ENCODE results near the gene SCUBE1. TPM values are rescaled to one million over a fixed set of nuclear protein-coding genes. Genes with fewer than 3 reads are reported as not detected.

The SCUBE1 gene
- total and polyA plus RNA-seq, 4 donors: 0.88 to 18.7 (median 3.5) TPM

DNA sequence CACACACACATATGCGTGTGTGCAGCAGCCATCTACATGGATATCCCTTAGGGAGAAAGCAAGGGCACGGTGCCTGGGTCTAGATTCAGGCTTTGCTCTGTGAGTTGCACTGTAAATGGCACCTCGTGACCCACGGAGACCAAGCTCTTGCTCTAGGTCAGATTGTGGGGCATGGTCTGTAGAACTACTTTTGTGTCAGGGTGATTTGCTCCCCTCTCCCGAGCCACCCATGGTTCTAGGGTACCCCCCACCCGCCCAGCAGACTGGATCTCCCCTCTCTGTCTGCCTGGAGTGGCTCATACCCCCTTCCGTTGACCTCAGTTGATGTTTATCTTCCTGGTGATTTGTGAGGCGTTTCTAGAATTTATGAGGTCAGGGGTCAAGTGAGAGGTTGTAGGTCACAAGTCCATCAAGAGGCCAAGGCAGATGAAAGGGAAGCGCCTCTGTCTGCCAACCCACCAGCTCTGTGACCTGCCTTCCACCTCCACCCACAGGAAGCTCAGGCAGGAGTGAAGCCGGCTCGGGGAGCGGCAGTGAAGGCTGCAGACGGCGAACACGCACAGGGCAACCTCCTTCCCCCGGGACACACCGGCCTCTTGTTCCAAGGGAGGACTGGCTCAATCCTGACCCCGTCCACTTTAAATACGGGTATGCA lies 80.1 kb downstream of the SCUBE1 start:
- Histone ChIP-seq H3K9me3 (ENCODE audit: control insufficient read depth, low read length) (no peaks in the 10 kb centered on the region), H3K36me3 (ENCODE audit: control insufficient read depth in 1 of 2, insufficient read depth in 2 of 2, low read length in 1 of 2) (no peaks in the 10 kb centered on the region), H3K4me3 (ENCODE audit: low read length in 2 of 2) (no peak overlapping the region), H3K27me3 (ENCODE audit: control insufficient read depth in 1 of 2, insufficient read depth in 2 of 2, low read length in 1 of 2) (no peaks in the 10 kb centered on the region), H3K4me1 (ENCODE audit: control insufficient read depth in 1 of 2, insufficient read depth in 2 of 2, low read length in 2 of 2) (no peaks in the 10 kb centered on the region), H3K27ac (ENCODE audit: low read depth in 1 of 2, low read length in 2 of 2) (no peak overlapping the region)
- no peak for DNase-seq
- ATAC-seq (ENCODE audit: low FRiP score): no peak
- WGBS, 2 donors: 46 to 51% methylated on average over 19 of the region's 19 CpGs
- intact Hi-C loops (cut with DNase I): no loop called here

DNA sequence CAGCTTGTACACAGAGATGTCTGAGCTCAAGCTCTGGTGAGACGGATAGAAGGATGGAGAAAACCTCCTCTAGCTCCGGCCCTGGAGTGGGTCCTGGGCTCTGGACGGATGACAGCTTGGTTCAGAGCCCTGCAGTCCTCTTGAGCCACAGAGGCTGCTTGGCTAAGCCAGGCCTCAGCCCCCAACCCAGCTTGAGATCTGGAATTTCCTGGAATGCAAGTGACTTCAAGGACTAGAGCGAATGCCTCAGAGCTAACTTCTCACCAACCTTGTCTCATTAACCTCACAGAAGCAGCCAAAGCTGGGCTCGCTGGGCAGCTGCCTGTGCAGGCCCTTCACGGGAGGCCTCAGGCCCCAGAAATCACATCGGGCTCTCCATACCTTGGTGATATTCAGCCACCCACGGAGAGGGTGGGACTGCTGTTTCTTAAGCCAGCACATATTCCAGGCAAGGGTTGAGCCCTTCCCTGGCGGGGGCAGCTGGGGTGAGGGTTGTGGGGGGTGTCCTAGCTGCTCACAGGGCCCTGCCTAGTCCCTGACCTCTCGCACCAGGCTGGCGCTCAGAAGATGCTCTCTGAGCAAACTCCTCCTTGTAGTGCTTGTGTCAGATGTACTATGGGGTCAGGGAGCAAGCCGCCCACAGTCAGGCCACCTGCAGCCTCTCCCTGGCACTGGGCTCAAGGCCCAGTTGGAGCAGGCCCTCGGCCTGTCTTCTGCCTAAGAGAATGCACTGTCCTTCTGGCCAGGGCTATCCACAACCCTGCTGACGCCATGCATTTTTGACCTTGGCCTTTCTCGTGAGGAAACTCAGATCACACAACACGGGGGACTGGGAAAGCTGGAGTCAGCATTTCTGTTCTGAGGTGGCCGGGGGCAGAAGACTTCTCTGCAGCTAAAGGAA lies 82.6 kb downstream of the SCUBE1 start:
- Histone ChIP-seq H3K9me3 (ENCODE audit: control insufficient read depth, low read length) (no peaks in the 10 kb centered on the region), H3K36me3 (ENCODE audit: control insufficient read depth in 1 of 2, insufficient read depth in 2 of 2, low read length in 1 of 2) (no peaks in the 10 kb centered on the region), H3K27me3 (ENCODE audit: control insufficient read depth in 1 of 2, insufficient read depth in 2 of 2, low read length in 1 of 2) (no peaks in the 10 kb centered on the region), H3K4me3 (ENCODE audit: low read length in 2 of 2) (no peak overlapping the region), H3K4me1 (ENCODE audit: control insufficient read depth in 1 of 2, insufficient read depth in 2 of 2, low read length in 2 of 2) (no peaks in the 10 kb centered on the region), H3K27ac (ENCODE audit: low read depth in 1 of 2, low read length in 2 of 2) (no peak overlapping the region)
- intact Hi-C loops (cut with DNase I): no loop called here
- no peak for ATAC-seq (ENCODE audit: low FRiP score)
- WGBS, 2 donors: 85 to 89% methylated on average over 17 of the region's 17 CpGs
- DNase-seq: no peak

DNA sequence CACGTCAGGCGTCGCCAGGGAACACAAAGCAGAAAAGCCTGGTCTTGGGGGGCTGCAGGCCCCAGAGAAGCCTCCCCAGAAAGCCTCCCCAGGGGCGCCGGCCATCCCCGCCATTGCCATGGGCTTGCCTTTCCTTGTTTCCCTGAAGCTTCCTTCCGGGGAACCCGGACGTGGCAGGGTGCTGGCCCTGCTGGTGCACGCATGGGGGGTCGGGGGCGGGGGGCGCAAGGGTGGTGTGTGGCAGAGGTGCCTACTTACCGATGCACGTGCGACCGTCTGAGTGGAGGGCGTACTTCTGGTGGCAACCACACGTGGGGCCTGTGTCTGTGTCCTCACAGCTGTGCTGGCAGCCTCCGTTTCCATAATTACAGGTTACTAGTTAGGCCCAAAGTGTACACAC lies 85.2 kb downstream of the SCUBE1 start:
- intact Hi-C loops (cut with DNase I): no loop called here
- DNase-seq (no peak), ATAC-seq (ENCODE audit: low FRiP score) (no peak)
- WGBS, 2 donors: 92 to 95% methylated on average over 20 of the region's 20 CpGs
- no peaks in the 10 kb centered on the region for H3K36me3 ChIP-seq (ENCODE audit: control insufficient read depth in 1 of 2, insufficient read depth in 2 of 2, low read length in 1 of 2)
- H3K27me3 ChIP-seq (ENCODE audit: control insufficient read depth in 1 of 2, insufficient read depth in 2 of 2, low read length in 1 of 2): no peaks in the 10 kb centered on the region
- no peak overlapping the region for H3K27ac ChIP-seq (ENCODE audit: low read depth in 1 of 2, low read length in 2 of 2)
- H3K4me3 ChIP-seq (ENCODE audit: low read length in 2 of 2): no peak overlapping the region
- H3K9me3 ChIP-seq (ENCODE audit: control insufficient read depth, low read length): no peaks in the 10 kb centered on the region
- H3K4me1 ChIP-seq (ENCODE audit: control insufficient read depth in 1 of 2, insufficient read depth in 2 of 2, low read length in 2 of 2): no peaks in the 10 kb centered on the region

DNA sequence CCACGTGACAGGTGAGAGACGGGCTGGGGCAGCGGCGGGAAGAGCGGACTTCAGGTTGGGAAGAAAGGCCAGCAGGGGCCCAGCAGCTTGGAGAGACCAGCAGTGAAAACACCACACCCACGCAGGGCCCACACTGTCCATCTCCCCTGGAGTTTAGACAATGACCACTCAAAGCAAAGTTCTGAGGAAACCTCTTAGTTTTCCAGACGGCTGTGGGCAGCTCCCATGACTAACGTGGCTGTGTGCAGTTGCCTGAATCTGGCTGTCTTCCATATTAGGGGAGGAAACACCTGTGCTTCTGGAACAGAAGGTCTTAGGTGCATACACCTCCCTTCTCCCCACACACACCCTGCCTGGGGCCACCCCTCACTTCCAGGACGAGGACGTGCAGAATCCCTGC lies 85.6 kb downstream of the SCUBE1 start:
- Histone ChIP-seq H3K36me3 (ENCODE audit: control insufficient read depth in 1 of 2, insufficient read depth in 2 of 2, low read length in 1 of 2) (no peaks in the 10 kb centered on the region), H3K9me3 (ENCODE audit: control insufficient read depth, low read length) (no peaks in the 10 kb centered on the region), H3K27ac (ENCODE audit: low read depth in 1 of 2, low read length in 2 of 2) (no peak overlapping the region), H3K4me3 (ENCODE audit: low read length in 2 of 2) (no peak overlapping the region), H3K27me3 (ENCODE audit: control insufficient read depth in 1 of 2, insufficient read depth in 2 of 2, low read length in 1 of 2) (no peaks in the 10 kb centered on the region), H3K4me1 (ENCODE audit: control insufficient read depth in 1 of 2, insufficient read depth in 2 of 2, low read length in 2 of 2) (no peaks in the 10 kb centered on the region)
- WGBS, 2 donors: 62% methylated on average over 10 of the region's 10 CpGs
- no peak for DNase-seq
- ATAC-seq (ENCODE audit: low FRiP score): no peak
- intact Hi-C loops (cut with DNase I): no loop called here

DNA sequence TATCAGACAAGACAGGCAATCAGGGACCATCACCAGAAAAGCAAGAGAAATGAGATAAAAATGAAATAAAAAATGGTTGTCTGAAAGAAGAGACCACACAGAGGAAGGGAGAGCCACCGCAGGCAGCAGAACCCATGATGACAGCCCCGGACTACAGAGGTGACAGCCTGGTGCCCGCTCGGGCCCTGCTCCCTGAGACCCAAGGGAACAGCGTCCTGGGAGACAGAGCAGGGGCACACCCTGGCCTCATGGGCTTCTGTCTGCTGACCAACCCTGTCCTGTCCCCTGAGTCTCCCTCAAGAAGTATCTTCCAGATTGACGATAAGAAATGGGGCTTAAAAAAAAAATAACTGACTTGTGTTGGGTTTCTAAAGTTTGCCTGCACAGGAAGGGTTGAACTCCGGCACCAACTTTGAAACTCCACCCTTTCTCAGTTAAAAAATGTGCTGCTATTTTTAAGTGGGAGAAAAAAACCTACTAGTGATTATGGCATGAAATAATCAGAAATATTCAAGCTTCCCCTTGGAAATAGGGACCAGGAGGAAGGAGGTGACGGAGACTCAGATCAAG lies 86.1 kb downstream of the SCUBE1 start:
- Histone ChIP-seq H3K9me3 (ENCODE audit: control insufficient read depth, low read length) (no peaks in the 10 kb centered on the region), H3K27me3 (ENCODE audit: control insufficient read depth in 1 of 2, insufficient read depth in 2 of 2, low read length in 1 of 2) (no peaks in the 10 kb centered on the region), H3K4me1 (ENCODE audit: control insufficient read depth in 1 of 2, insufficient read depth in 2 of 2, low read length in 2 of 2) (no peaks in the 10 kb centered on the region), H3K36me3 (ENCODE audit: control insufficient read depth in 1 of 2, insufficient read depth in 2 of 2, low read length in 1 of 2) (no peaks in the 10 kb centered on the region), H3K4me3 (ENCODE audit: low read length in 2 of 2) (no peak overlapping the region), H3K27ac (ENCODE audit: low read depth in 1 of 2, low read length in 2 of 2) (no peak overlapping the region)
- intact Hi-C loops (cut with DNase I): no loop called here
- no peak for ATAC-seq (ENCODE audit: low FRiP score)
- 56 to 57% methylated on average over 8 of the region's 8 CpGs for WGBS, 2 donors
- DNase-seq: no peak

DNA sequence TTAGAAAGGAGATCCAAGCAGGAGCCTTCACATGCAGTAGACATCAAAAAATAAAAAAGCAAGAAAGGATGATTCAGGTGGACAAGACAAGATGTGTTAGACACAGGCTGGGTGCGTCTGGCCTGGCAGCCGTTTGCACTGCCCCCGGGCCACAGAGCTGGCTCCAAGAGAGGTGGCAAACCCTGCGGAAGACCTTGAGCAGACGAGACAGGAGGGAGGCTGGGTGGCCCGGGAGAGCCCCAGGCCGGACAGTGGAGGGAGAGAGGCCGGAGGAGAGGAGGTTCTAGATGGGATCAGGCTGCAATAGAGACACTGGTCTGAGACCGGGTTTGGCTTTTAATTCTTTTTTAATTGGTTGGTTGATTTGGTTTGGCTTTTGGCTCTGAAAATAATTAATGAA lies 86.6 kb downstream of the SCUBE1 start:
- no peak for DNase-seq
- 88 to 89% methylated on average over 9 of the region's 9 CpGs for WGBS, 2 donors
- no peaks in the 10 kb centered on the region for H3K4me1 ChIP-seq (ENCODE audit: control insufficient read depth in 1 of 2, insufficient read depth in 2 of 2, low read length in 2 of 2)
- intact Hi-C loops (cut with DNase I): no loop called here
- no peaks in the 10 kb centered on the region for H3K9me3 ChIP-seq (ENCODE audit: control insufficient read depth, low read length)
- no peak overlapping the region for H3K4me3 ChIP-seq (ENCODE audit: low read length in 2 of 2)
- no peaks in the 10 kb centered on the region for H3K27me3 ChIP-seq (ENCODE audit: control insufficient read depth in 1 of 2, insufficient read depth in 2 of 2, low read length in 1 of 2)
- no peak overlapping the region for H3K27ac ChIP-seq (ENCODE audit: low read depth in 1 of 2, low read length in 2 of 2)
- no peaks in the 10 kb centered on the region for H3K36me3 ChIP-seq (ENCODE audit: control insufficient read depth in 1 of 2, insufficient read depth in 2 of 2, low read length in 1 of 2)
- ATAC-seq (ENCODE audit: low FRiP score): no peak

DNA sequence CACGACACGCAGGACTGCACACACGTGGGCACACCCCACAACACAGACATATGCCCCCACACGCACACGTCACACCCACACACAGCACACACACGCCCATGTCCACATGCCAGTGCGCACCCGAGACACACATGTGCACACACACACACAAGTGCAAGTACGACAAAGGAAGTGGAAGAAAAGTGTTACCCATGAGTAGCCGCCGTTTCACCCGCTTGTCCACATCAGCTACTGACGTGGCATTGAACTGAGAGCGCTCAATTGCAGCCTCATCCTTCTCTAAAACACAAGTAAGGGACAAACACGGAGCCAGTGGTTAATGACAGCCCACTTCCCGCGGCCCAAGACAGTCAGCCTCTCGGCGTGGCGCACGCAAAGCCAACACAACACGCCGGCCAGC lies 87.9 kb downstream of the SCUBE1 start:
- H3K4me3 ChIP-seq (ENCODE audit: low read length in 2 of 2): no peak overlapping the region
- H3K4me1 ChIP-seq (ENCODE audit: control insufficient read depth in 1 of 2, insufficient read depth in 2 of 2, low read length in 2 of 2): no peaks in the 10 kb centered on the region
- no peaks in the 10 kb centered on the region for H3K9me3 ChIP-seq (ENCODE audit: control insufficient read depth, low read length)
- no peak for ATAC-seq (ENCODE audit: low FRiP score)
- no peak for DNase-seq
- WGBS, 2 donors: 90 to 94% methylated on average over 23 of the region's 23 CpGs
- H3K36me3 ChIP-seq (ENCODE audit: control insufficient read depth in 1 of 2, insufficient read depth in 2 of 2, low read length in 1 of 2): no peaks in the 10 kb centered on the region
- intact Hi-C loops (cut with DNase I): no loop called here
- no peak overlapping the region for H3K27ac ChIP-seq (ENCODE audit: low read depth in 1 of 2, low read length in 2 of 2)
- no peaks in the 10 kb centered on the region for H3K27me3 ChIP-seq (ENCODE audit: control insufficient read depth in 1 of 2, insufficient read depth in 2 of 2, low read length in 1 of 2)

DNA sequence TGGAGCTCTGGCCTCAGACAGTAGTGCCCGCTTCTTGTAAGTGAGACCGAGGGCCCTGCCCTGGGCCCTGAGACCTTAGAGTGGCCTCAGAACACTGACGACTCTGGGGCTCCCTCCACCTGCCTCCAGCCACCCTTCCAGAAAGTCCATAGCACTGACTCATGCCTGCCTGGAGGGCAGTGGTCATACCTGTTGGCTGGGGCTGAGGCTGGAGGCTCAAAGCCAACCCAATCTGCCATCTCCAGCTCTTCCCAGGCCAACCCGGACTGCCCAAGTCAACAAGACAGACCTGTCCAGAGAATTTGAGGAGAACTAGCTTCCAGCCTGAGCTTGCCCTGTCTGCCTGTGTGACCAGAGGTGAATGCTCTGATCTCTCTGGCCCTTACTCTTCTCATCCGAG lies 89.3 kb downstream of the SCUBE1 start:
- intact Hi-C loops (cut with DNase I): no loop called here
- no peaks in the 10 kb centered on the region for H3K27me3 ChIP-seq (ENCODE audit: control insufficient read depth in 1 of 2, insufficient read depth in 2 of 2, low read length in 1 of 2)
- DNase-seq (no peak), ATAC-seq (ENCODE audit: low FRiP score) (no peak)
- H3K36me3 ChIP-seq (ENCODE audit: control insufficient read depth in 1 of 2, insufficient read depth in 2 of 2, low read length in 1 of 2): no peaks in the 10 kb centered on the region
- 93 to 97% methylated on average over 5 of the region's 5 CpGs for WGBS, 2 donors
- H3K4me1 ChIP-seq (ENCODE audit: control insufficient read depth in 1 of 2, insufficient read depth in 2 of 2, low read length in 2 of 2): no peaks in the 10 kb centered on the region
- no peak overlapping the region for H3K27ac ChIP-seq (ENCODE audit: low read depth in 1 of 2, low read length in 2 of 2)
- H3K9me3 ChIP-seq (ENCODE audit: control insufficient read depth, low read length): no peaks in the 10 kb centered on the region
- H3K4me3 ChIP-seq (ENCODE audit: low read length in 2 of 2): no peak overlapping the region

DNA sequence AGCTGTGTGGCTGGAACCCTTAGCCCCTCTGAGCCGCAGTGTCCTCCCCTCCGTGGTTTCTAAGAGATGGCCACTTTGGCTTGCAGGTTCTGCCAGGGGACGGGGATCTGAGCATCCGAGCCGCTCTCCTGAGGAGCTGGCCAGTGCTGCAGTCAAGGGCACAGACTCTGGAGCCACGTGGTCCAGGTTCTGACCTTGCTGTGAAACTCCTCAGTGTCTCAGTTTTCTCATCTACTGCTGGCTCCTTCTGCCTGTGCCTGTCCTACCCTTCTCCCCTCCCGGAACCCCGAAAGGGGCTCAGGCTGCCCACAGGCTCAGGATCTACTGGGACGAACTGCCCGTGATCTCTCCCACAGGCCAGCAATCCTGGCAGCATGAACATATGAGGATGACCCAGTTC lies 90.9 kb downstream of the SCUBE1 start:
- no peaks in the 10 kb centered on the region for H3K36me3 ChIP-seq (ENCODE audit: control insufficient read depth in 1 of 2, insufficient read depth in 2 of 2, low read length in 1 of 2)
- H3K4me1 ChIP-seq (ENCODE audit: control insufficient read depth in 1 of 2, insufficient read depth in 2 of 2, low read length in 2 of 2): no peaks in the 10 kb centered on the region
- WGBS, 2 donors: 88 to 94% methylated on average over 10 of the region's 10 CpGs
- H3K4me3 ChIP-seq (ENCODE audit: low read length in 2 of 2): no peak overlapping the region
- no peak overlapping the region for H3K27ac ChIP-seq (ENCODE audit: low read depth in 1 of 2, low read length in 2 of 2)
- intact Hi-C loops (cut with DNase I): no loop called here
- no peak for DNase-seq
- H3K9me3 ChIP-seq (ENCODE audit: control insufficient read depth, low read length): no peaks in the 10 kb centered on the region
- no peak for ATAC-seq (ENCODE audit: low FRiP score)
- no peaks in the 10 kb centered on the region for H3K27me3 ChIP-seq (ENCODE audit: control insufficient read depth in 1 of 2, insufficient read depth in 2 of 2, low read length in 1 of 2)

Data from aorta (tissue), 5 donors.